IMR-90 (cell line): Measurements from ENCODE around the gene RPL15. TPM values are rescaled to one million over a fixed set of nuclear protein-coding genes. Genes with fewer than 3 reads are reported as not detected.

Experiments
- ATAC-seq: fragments of 200-7000 bp; cut with Tn5 transposase; 2 replicates; pipeline ENCODE4 v1.9.1; 2020; ENCODE audit warnings: low read depth, mild to moderate bottlenecking, moderate library complexity
- BruUV-seq: library from RNA; stranded (reverse); fragments of 400-500 nt; replicated peaks from 2 replicates; lab custom pipeline; 2021; lab: Mats Ljungman, UMichigan
- CTCF ChIA-PET: fragments of 300-600 bp; formaldehyde crosslinking; extraction: SDS; loops from one replicate; lab custom pipeline; 2021; ENCODE audit warnings: antibody characterized with exemption; lab: Yijun Ruan, JAX
- POLR2A ChIA-PET: fragments of 300-600 bp; sonication (Branson Sonifier 250); formaldehyde crosslinking; loops from one replicate; lab custom pipeline; 2022; ENCODE audit warnings: antibody characterized with exemption; ENCODE audit not compliant: unreplicated experiment; lab: Charles Lee
- DNase-seq: peaks from one replicate; pipeline ENCODE4 v3.0.0; 2013
- H2AFZ ChIP-seq: replicated peaks from 2 replicates; pipeline ENCODE3; 2013; ENCODE audit warnings: low read length, mild to moderate bottlenecking; ENCODE audit not compliant: poor library complexity
- H2AK5ac ChIP-seq: 2 replicates; pipeline ENCODE4 v1.6.1; 2013; ENCODE audit warnings: low read depth, low read length, inconsistent platforms
- H2AK9ac ChIP-seq: replicated peaks from 2 replicates; pipeline ENCODE3; 2013; ENCODE audit warnings: mild to moderate bottlenecking, low read depth, low read length, moderate library complexity; ENCODE audit not compliant: poor library complexity
- H2BK120ac ChIP-seq: 2 replicates; pipeline ENCODE4 v1.6.1; 2013; ENCODE audit warnings: low read depth, low read length, inconsistent platforms
- H2BK15ac ChIP-seq: 3 replicates; pipeline ENCODE4 v1.6.1; 2013; ENCODE audit warnings: low read depth, low read length, inconsistent platforms
- H2BK20ac ChIP-seq: 2 replicates; pipeline ENCODE4 v1.6.1; 2013; ENCODE audit warnings: low read depth, mild to moderate bottlenecking, inconsistent platforms, low read length, moderate library complexity
- H2BK5ac ChIP-seq: 2 replicates; pipeline ENCODE4 v1.6.1; 2013; ENCODE audit warnings: mild to moderate bottlenecking, low read depth, low read length, inconsistent platforms; ENCODE audit not compliant: poor library complexity, severe bottlenecking
- H3K14ac ChIP-seq: replicated peaks from 2 replicates; pipeline ENCODE4 v1.6.1; 2013; ENCODE audit warnings: low read depth, low read length, inconsistent platforms
- H3K18ac ChIP-seq: 2 replicates; pipeline ENCODE4 v1.6.1; 2013; ENCODE audit warnings: low read depth, low read length, control low read depth
- H3K23ac ChIP-seq: 2 replicates; pipeline ENCODE4 v1.6.1; 2013; ENCODE audit warnings: low read depth, low read length, inconsistent platforms
- H3K27ac ChIP-seq: 2 replicates; pipeline ENCODE4 v1.5.1; 2013; ENCODE audit warnings: mild to moderate bottlenecking, control low read depth, low read length; ENCODE audit not compliant: insufficient read depth
- H3K27me3 ChIP-seq: 2 replicates; pipeline ENCODE4 v1.6.1; 2013; ENCODE audit warnings: low read length; ENCODE audit not compliant: control insufficient read depth, insufficient read depth
- H3K36me3 ChIP-seq: 2 replicates; pipeline ENCODE4 v1.6.1; 2013; ENCODE audit warnings: low read length, mixed read lengths; ENCODE audit not compliant: control insufficient read depth, insufficient read depth
- H3K4ac ChIP-seq: 2 replicates; pipeline ENCODE4 v1.6.1; 2013; ENCODE audit warnings: low read depth, low read length, inconsistent platforms
- H3K4me1 ChIP-seq: 2 replicates; pipeline ENCODE4 v1.6.1; 2013; ENCODE audit warnings: low read length, mixed read lengths; ENCODE audit not compliant: control insufficient read depth, insufficient read depth
- H3K4me2 ChIP-seq: 2 replicates; pipeline ENCODE4 v1.6.1; 2013; ENCODE audit warnings: low read depth, mild to moderate bottlenecking, control low read depth, low read length, moderate library complexity
- H3K4me3 ChIP-seq: 2 replicates; pipeline ENCODE4 v1.5.1; 2013; ENCODE audit warnings: low read depth, mild to moderate bottlenecking, control low read depth, low read length, moderate library complexity; ENCODE audit not compliant: insufficient read depth
- H3K56ac ChIP-seq: 2 replicates; pipeline ENCODE4 v1.6.1; 2013; ENCODE audit warnings: low read length, inconsistent platforms; ENCODE audit not compliant: insufficient read depth; ENCODE audit errors: extremely low read depth
- H3K79me1 ChIP-seq, 2 experiments: 2 replicates each; pipeline ENCODE4 v1.6.1; 2013; ENCODE audit warnings: low read length in 2 of 2, inconsistent platforms in 1 of 2, low read depth in 1 of 2
- H3K9ac ChIP-seq: 2 replicates; pipeline ENCODE4 v1.6.1; 2013; ENCODE audit warnings: low read depth, low read length, control low read depth
- H3K9me1 ChIP-seq: 2 replicates; pipeline ENCODE4 v1.6.1; 2013; ENCODE audit warnings: low read length, inconsistent platforms; ENCODE audit not compliant: insufficient read depth
- H3K9me3 ChIP-seq: 2 replicates; pipeline ENCODE4 v1.6.1; 2013; ENCODE audit warnings: low read length; ENCODE audit not compliant: control insufficient read depth, insufficient read depth
- H4K20me1 ChIP-seq: 2 replicates; pipeline ENCODE4 v1.6.1; 2013; ENCODE audit warnings: low read length, inconsistent platforms; ENCODE audit not compliant: insufficient read depth
- H4K5ac ChIP-seq: 2 replicates; pipeline ENCODE4 v1.6.1; 2013; ENCODE audit warnings: mild to moderate bottlenecking, low read depth, low read length, control low read depth
- H4K8ac ChIP-seq, 2 experiments: 2 replicates each; pipeline ENCODE4 v1.6.1; 2013; ENCODE audit warnings: low read depth in 2 of 2, low read length in 2 of 2, control low read depth in 1 of 2, inconsistent platforms in 1 of 2
- H4K91ac ChIP-seq: 2 replicates; pipeline ENCODE4 v1.6.1; 2013; ENCODE audit warnings: low read depth, low read length, inconsistent platforms; ENCODE audit not compliant: insufficient read depth
- BHLHE40 ChIP-seq: fragments of 150-350 bp; IDR thresholded peaks from 2 replicates; pipeline ENCODE4 v1.6.1; 2016; ENCODE audit warnings: mild to moderate bottlenecking, low read depth, low read length
- CHD1 ChIP-seq: IDR thresholded peaks from 2 replicates; pipeline ENCODE4 v1.6.1; 2012; ENCODE audit warnings: low read depth, low read length, improper control_type of control experiment
- CTCF ChIP-seq: conservative IDR thresholded peaks from 2 replicates; pipeline ENCODE4 v1.5.1; 2012; ENCODE audit warnings: mild to moderate bottlenecking, low read depth, low read length, improper control_type of control experiment
- ELK1 ChIP-seq: fragments of 150-350 bp; IDR thresholded peaks from 2 replicates; pipeline ENCODE4 v1.6.1; 2016; ENCODE audit warnings: low read depth, mild to moderate bottlenecking, low read length, moderate library complexity, borderline replicate concordance
- FOS ChIP-seq: fragments of 150-350 bp; IDR thresholded peaks from 2 replicates; pipeline ENCODE4 v1.6.1; 2016; ENCODE audit warnings: low read depth, low read length
- MAFK ChIP-seq: IDR thresholded peaks from 2 replicates; pipeline ENCODE4 v1.6.1; 2012; ENCODE audit warnings: low read depth, low read length, improper control_type of control experiment
- MXI1 ChIP-seq: IDR thresholded peaks from 2 replicates; pipeline ENCODE4 v1.6.1; 2012; ENCODE audit warnings: low read depth, mild to moderate bottlenecking, low read length, moderate library complexity, borderline replicate concordance
- NFE2L2 ChIP-seq: fragments of 150-350 bp; IDR thresholded peaks from 2 replicates; pipeline ENCODE4 v1.6.1; 2016; ENCODE audit warnings: low read depth, mild to moderate bottlenecking, low read length
- POLR2A ChIP-seq: IDR thresholded peaks from 2 replicates; pipeline ENCODE4 v1.6.1; 2012; ENCODE audit warnings: mild to moderate bottlenecking, low read depth, low read length
- RAD21 ChIP-seq: IDR thresholded peaks from 2 replicates; pipeline ENCODE4 v1.6.1; 2012; ENCODE audit warnings: low read length, improper control_type of control experiment
- RCOR1 ChIP-seq: IDR thresholded peaks from 2 replicates; pipeline ENCODE4 v1.6.1; 2012; ENCODE audit warnings: mild to moderate bottlenecking, low read length, improper control_type of control experiment; ENCODE audit not compliant: insufficient replicate concordance
- SMC3 ChIP-seq: fragments of 150-350 bp; IDR thresholded peaks from 2 replicates; pipeline ENCODE4 v1.6.1; 2016; ENCODE audit warnings: low read depth, mild to moderate bottlenecking, antibody characterized with exemption, low read length, moderate library complexity
- USF2 ChIP-seq: fragments of 150-350 bp; IDR thresholded peaks from 2 replicates; pipeline ENCODE4 v1.6.1; 2017; ENCODE audit warnings: mild to moderate bottlenecking, antibody characterized with exemption, low read length, low read depth
- WGBS, 2 experiments: methylation state at CpG; one replicate each; pipeline versions ENCODE4 v1.1.5 to v1.1.7; 2013; ENCODE audit warnings: missing lambda C conversion rate in 2 of 2; ENCODE audit not compliant: insufficient read length in 1 of 2; ENCODE audit errors: extremely low coverage in 2 of 2; 5-methylcytosine and 5-hydroxymethylcytosine counted together
- dilution Hi-C: fragments of 300-500 bp; cut with HindIII; formaldehyde crosslinking; loops from one replicate; pipeline ENCODE4 v1.14.3; 2018; ENCODE audit warnings: low sequenced_read_pairs; ENCODE audit not compliant: unreplicated experiment
- in situ Hi-C: fragments of 300-500 bp; cut with MboI; formaldehyde crosslinking; loops from 3 replicates; pipeline ENCODE4 v1.14.3; 2019; ENCODE audit warnings: low sequenced_read_pairs, inconsistent platforms, mixed read lengths
- intact Hi-C: fragments of 100-400 bp; cut with micrococcal nuclease; formaldehyde crosslinking; loops from 2 replicates; pipeline ENCODE4 v1.10.0; 2022
- polyA plus RNA-seq, 3 experiments: library from polyadenylated mRNA; depleted of rRNA; stranded (reverse); fragments of >200 nt; gene quantifications; 2 replicates each; pipeline ENCODE4 v1.2.3, GENCODE V29; 2012; ENCODE audit warnings: low replicate concordance in 1 of 3
- total RNA-seq: library from RNA; depleted of rRNA; stranded (reverse); fragments of >200 nt; gene quantifications from 2 replicates; pipeline ENCODE4 v1.2.3, GENCODE V29; 2012

The RPL15 gene
- total and polyA plus RNA-seq, 2 of the 4 experiments (the other 2 are of a cell fraction), result 1,419 to 4,701 TPM

- intact Hi-C loops, result loop anchor here (1.0 to 2.0 kb wide), 2 partner anchors 108 to 350 kb away; no protein-coding TSS in a partner anchor
- no peak for TF ChIP-seq MAFK
- no peak for TF ChIP-seq POLR2A
- peak; percentile 83 for TF ChIP-seq RAD21
- no peak for TF ChIP-seq NFE2L2
- TF ChIP-seq FOS, result no peak
- TF ChIP-seq CHD1, result no peak
- no peak for TF ChIP-seq RCOR1
- no peak for TF ChIP-seq MXI1
- no peak for TF ChIP-seq USF2
- TF ChIP-seq ELK1, result no peak
- no peak for TF ChIP-seq BHLHE40
- peak; percentile 77 for TF ChIP-seq CTCF
- TF ChIP-seq SMC3, result peak; percentile 70
- Histone ChIP-seq H3K14ac (no peak overlapping the region), H3K9me3 (no peaks in the 10 kb centered on the region), H2BK5ac (no peak overlapping the region), H3K18ac (no peak overlapping the region), H3K9me1 (peaks cover 3% of the 10 kb centered on the region; the same call in 1 of the 2 replicates), H3K23ac (no peak overlapping the region), H3K4me3 (no peak overlapping the region), H3K27me3 (no peaks in the 10 kb centered on the region), H3K36me3 (peaks cover 6% of the 10 kb centered on the region; the same call in 1 of the 2 replicates), H3K27ac (no peak overlapping the region), H2BK15ac (no peak overlapping the region), H3K4me1 (no peaks in the 10 kb centered on the region), H2AFZ (no peak overlapping the region), H4K91ac (no peak overlapping the region), H2BK20ac (no peak overlapping the region), H3K56ac (no peak overlapping the region), H3K4ac (no peak overlapping the region), H2AK5ac (no peak overlapping the region), H3K4me2 (no peak overlapping the region), H3K9ac (no peak overlapping the region), H3K79me1 (peaks cover 23 to 28% of the 10 kb centered on the region in 2 experiments), H2AK9ac (no peak overlapping the region), H4K20me1 (peaks cover 6% of the 10 kb centered on the region; the same call in 1 of the 2 replicates), H4K5ac (no peak overlapping the region), H2BK120ac (no peak overlapping the region), H4K8ac (no peak overlapping the region)
- no TSS peak for BruUV-seq
- ChIA-PET CTCF (interaction anchor here (1.1 to 1.3 kb wide), 5 partner anchors 9 to 793 kb away, joined by 3 to 9 read pairs (median 5); partner anchors contain the start of genes NKIRAS1 and RPL15), POLR2A (no interaction called here)
- dilution Hi-C loops, result no loop called here
- ATAC-seq (peak; percentile 74), DNase-seq (peak; percentile 64)
- in situ Hi-C loops, result loop anchor here (25.0 kb wide), 2 partner anchors 349 to 799 kb away; no protein-coding TSS in a partner anchor
- WGBS, 2 experiments, result no CpG with 5 or more reads among the region's 3 CpGs
These were observed 28.2 kb upstream of the RPL15 start for GRCh38 chr3:23888617-23889228.
